H1 (cell line): ENCODE results near the gene CHN2. TPM values are rescaled to one million over a fixed set of nuclear protein-coding genes. Genes with fewer than 3 reads are reported as not detected.

Experiments used
- EGR1 ChIP-seq: IDR thresholded peaks from 2 replicates; pipeline ENCODE4 v1.6.1; 2011; ENCODE audit warnings: low read depth, low read length, borderline replicate concordance
- TAF7 ChIP-seq: optimal IDR thresholded peaks from 2 replicates; pipeline ENCODE3; 2011; ENCODE audit warnings: low read depth, mild to moderate bottlenecking, inconsistent platforms, low read length, moderate library complexity, borderline replicate concordance
- polyA plus RNA-seq, 7 experiments: library from polyadenylated mRNA; depleted of rRNA in 3 of 7; stranded (reverse) in 5 of 7; unstranded in 2 of 7; fragments of >200 nt in 5 of 7; fragments of 200-250 nt in 2 of 7; gene quantifications; 1 replicate in 5 of 7; 2 replicates in 1 of 7; 4 replicates in 1 of 7; pipeline versions ENCODE4 v1.2.1 to v1.2.3, GENCODE V29; 2011 to 2013; ENCODE audit warnings: missing spikeins in 2 of 7, mixed read lengths in 2 of 7
- total RNA-seq: library from RNA; stranded (reverse); fragmentation: NEBNext Ultra II Directional; extraction: Animal tissue kit (Norgen Biotek cat#: 25700); gene quantifications from 2 replicates; pipeline ENCODE4 v1.2.1, GENCODE V29; 2021

The CHN2 gene
- total and polyA plus RNA-seq, 2 of the 8 experiments (the other 6 are each of a cell fraction or from before 2014, with no cell fraction given) = 2.9 to 4.8 TPM

GRCh38 chr7:29158795-29159423 is 35.7 kb upstream of the CHN2 start (continued):
- TF ChIP-seq TAF7 (no peak), EGR1 (no peak)
